ENCODE measurements around the gene ARHGEF12. TPM values are rescaled to one million over a fixed set of nuclear protein-coding genes. Genes with fewer than 3 reads are reported as not detected.

The ARHGEF12 gene
- polyA plus RNA-seq, 3 donors = 0.25 to 0.87 (median 0.27) TPM

- Histone ChIP-seq H3K4me3 (replicated peaks in 1 of 3; ENCODE audit: low read depth in 2 of 3, low read length in 3 of 3) (no peak overlapping the region), H3K27ac (ENCODE audit: low read depth in 1 of 2, low read length in 2 of 2) (no peak overlapping the region), H3K4me1 (ENCODE audit: control insufficient read depth in 1 of 2, insufficient read depth in 2 of 2, low read length in 2 of 2) (no peaks in the 10 kb centered on the region), H3K36me3 (replicated peaks in 1 of 2; ENCODE audit: control insufficient read depth in 1 of 2, insufficient read depth in 2 of 2, low read length in 2 of 2) (no peaks in the 10 kb centered on the region), H2AFZ (ENCODE audit: insufficient read depth, low read depth, low read length, poor library complexity, severe bottlenecking) (no peak overlapping the region), H4K20me1 (ENCODE audit: insufficient read depth, low read length) (no peaks in the 10 kb centered on the region), H3K9me3 (replicated peaks in 1 of 2; ENCODE audit: control insufficient read depth in 1 of 2, insufficient read depth in 1 of 2, low read length in 2 of 2) (no peaks in the 10 kb centered on the region), H3K4me2 (replicated peaks; ENCODE audit: extremely low read depth, low read length, poor library complexity, severe bottlenecking) (no peak overlapping the region), H3K27me3 (ENCODE audit: control insufficient read depth in 2 of 2, insufficient read depth in 2 of 2, low read length in 2 of 2) (peaks cover 19 to 43% of the 10 kb centered on the region in 2 donors), H3K9ac (ENCODE audit: insufficient read depth, low read length, poor library complexity, severe bottlenecking) (no peak overlapping the region), H3K79me2 (ENCODE audit: insufficient read depth, low read length) (no peaks in the 10 kb centered on the region)
- no peak overlapping the region for H3K4me3 Mint-ChIP-seq
- 90% methylated on average over 2 of the region's 7 CpGs for WGBS (ENCODE audit: insufficient coverage)
- no peaks in the 10 kb centered on the region for H3K36me3 Mint-ChIP-seq
- DNase-seq = no peak
- peaks cover 0 to 1% (median 0%) of the 10 kb centered on the region in 7 donors for H3K9me3 Mint-ChIP-seq
- H3K4me1 Mint-ChIP-seq = peaks cover under 1% of the 10 kb centered on the region
- H3K27ac Mint-ChIP-seq = no peak overlapping the region
- intact Hi-C loops (cut with micrococcal nuclease) = no loop called here
- H3K27me3 Mint-ChIP-seq (ENCODE audit: low read depth in 3 of 3) = peaks cover 44 to 66% (median 49%) of the 10 kb centered on the region in 3 donors
- no peak for TF ChIP-seq CTCF (IDR thresholded peaks at IDR 0.05)
Observed at GRCh38 chr11:120505801-120506425, 169.7 kb downstream of the ARHGEF12 start.

GRCh38 chr11:120509346-120510053 lies 173.3 kb downstream of the ARHGEF12 start:
- peaks cover 0 to 2% (median 0%) of the 10 kb centered on the region in 7 donors for H3K9me3 Mint-ChIP-seq
- peaks cover 2% of the 10 kb centered on the region for H3K4me1 Mint-ChIP-seq
- H2AFZ ChIP-seq (ENCODE audit: insufficient read depth, low read depth, low read length, poor library complexity, severe bottlenecking) = no peak overlapping the region
- H3K9me3 ChIP-seq (replicated peaks in 1 of 2; ENCODE audit: control insufficient read depth in 1 of 2, insufficient read depth in 1 of 2, low read length in 2 of 2) = no peaks in the 10 kb centered on the region
- TF ChIP-seq CTCF (IDR thresholded peaks at IDR 0.05) = no peak
- no peak overlapping the region for H3K27ac ChIP-seq (ENCODE audit: low read depth in 1 of 2, low read length in 2 of 2)
- no peak for DNase-seq
- no peaks in the 10 kb centered on the region for H3K79me2 ChIP-seq (ENCODE audit: insufficient read depth, low read length)
- H3K27me3 ChIP-seq (ENCODE audit: control insufficient read depth in 2 of 2, insufficient read depth in 2 of 2, low read length in 2 of 2) = peaks cover 10 to 56% of the 10 kb centered on the region in 2 donors
- peak overlapping the region in 1 of 7 donors; percentile 60 for H3K27ac Mint-ChIP-seq
- H3K27me3 Mint-ChIP-seq (ENCODE audit: low read depth in 3 of 3) = peaks cover 54 to 73% (median 57%) of the 10 kb centered on the region in 3 donors
- H3K9ac ChIP-seq (ENCODE audit: insufficient read depth, low read length, poor library complexity, severe bottlenecking) = no peak overlapping the region
- H3K4me3 ChIP-seq (replicated peaks in 1 of 3; ENCODE audit: low read depth in 2 of 3, low read length in 3 of 3) = no peak overlapping the region
- peak overlapping the region in 1 of 2 donors; percentile 46 for H3K4me3 Mint-ChIP-seq
- no peaks in the 10 kb centered on the region for H3K36me3 ChIP-seq (replicated peaks in 1 of 2; ENCODE audit: control insufficient read depth in 1 of 2, insufficient read depth in 2 of 2, low read length in 2 of 2)
- H3K4me1 ChIP-seq (ENCODE audit: control insufficient read depth in 1 of 2, insufficient read depth in 2 of 2, low read length in 2 of 2) = no peaks in the 10 kb centered on the region
- H3K36me3 Mint-ChIP-seq = no peaks in the 10 kb centered on the region
- no peak overlapping the region for H3K4me2 ChIP-seq (replicated peaks; ENCODE audit: extremely low read depth, low read length, poor library complexity, severe bottlenecking)
- H4K20me1 ChIP-seq (ENCODE audit: insufficient read depth, low read length) = no peaks in the 10 kb centered on the region
- 83% methylated on average over 2 of the region's 7 CpGs for WGBS (ENCODE audit: insufficient coverage)
- intact Hi-C loops (cut with micrococcal nuclease) = loop anchor here (5.0 to 10.0 kb wide), 3 partner anchors 605 to 685 kb away; no protein-coding TSS in a partner anchor
